NCI-H82 treated with DMSO at 0.1 percent for 48 hours (cell line): Measurements from ENCODE around the gene GNL3.
"Not testable (repeated sequence)": the region's sequence is repeated elsewhere in the genome, so short reads cannot be mapped to it uniquely, and the experiment has no call there.

Source experiments
- DNase-seq: peaks from one replicate; lab custom pipeline; 2025; ENCODE audit not compliant: unreplicated experiment; lab: John Stamatoyannopoulos, UW

GNL3 gene

GRCh38 chr3:52719618-52720017 lies 33.8 kb downstream of the GNL3 start:
- no peak for DNase-seq

- DNase-seq: no peak
These were observed 35.3 kb downstream of the GNL3 start for GRCh38 chr3:52721002-52721729.

GRCh38 chr3:52721730-52722008 lies 35.8 kb downstream of the GNL3 start:
- DNase-seq: no peak

GRCh38 chr3:52722491-52722890 lies 36.7 kb downstream of the GNL3 start:
- no peak for DNase-seq

GRCh38 chr3:52723935-52724334 lies 38.1 kb downstream of the GNL3 start:
- no peak for DNase-seq

- DNase-seq: no peak
These were observed 38.7 kb downstream of the GNL3 start for GRCh38 chr3:52724511-52724910.

- DNase-seq: not testable (repeated sequence)
These were observed 42.9 kb downstream of the GNL3 start for GRCh38 chr3:52728753-52729152.

GRCh38 chr3:52730681-52731080 lies 44.8 kb downstream of the GNL3 start:
- no peak for DNase-seq

- DNase-seq: no peak
These were observed 45.8 kb downstream of the GNL3 start for GRCh38 chr3:52731590-52731989.

GRCh38 chr3:52733256-52733891 lies 47.5 kb downstream of the GNL3 start:
- no peak for DNase-seq

GRCh38 chr3:52739730-52740129 lies 53.9 kb downstream of the GNL3 start:
- no peak for DNase-seq

- DNase-seq: no peak
These were observed 56.7 kb downstream of the GNL3 start for GRCh38 chr3:52742418-52743041.

- no peak for DNase-seq
These were observed 57.3 kb downstream of the GNL3 start for GRCh38 chr3:52743152-52743551.

- DNase-seq: no peak
These were observed 57.9 kb downstream of the GNL3 start for GRCh38 chr3:52743721-52744120.
